ENCODE measurements around the gene CACNB3. TPM values are rescaled to one million over a fixed set of nuclear protein-coding genes. Genes with fewer than 3 reads are reported as not detected.

The CACNB3 gene
- total and polyA plus RNA-seq, 2 experiments from 2014 or later = 23.2 to 28.6 TPM

GRCh38 chr12:48822139-48822538 is 3.8 kb downstream of the CACNB3 start:
- no peak overlapping the region for H3K27ac ChIP-seq
- H3K9me2 ChIP-seq (replicated peaks; ENCODE audit: insufficient read depth) = no peaks in the 10 kb centered on the region
- peaks cover 7% of the 10 kb centered on the region for H3K79me2 ChIP-seq
- H4K20me1 ChIP-seq (ENCODE audit: insufficient read depth, poor library complexity, severe bottlenecking) = no peaks in the 10 kb centered on the region
- no peaks in the 10 kb centered on the region for H3K36me3 ChIP-seq (replicated peaks; ENCODE audit: insufficient read depth, low read depth)
- H3K4me2 ChIP-seq = no peak overlapping the region
- H3K4me1 ChIP-seq (ENCODE audit: insufficient read depth) = peaks cover 12% of the 10 kb centered on the region
- DNase-seq (ENCODE audit: low spot score) = no peak
- no peaks in the 10 kb centered on the region for H3K9me3 ChIP-seq (ENCODE audit: low read depth)
- no peak for TF ChIP-seq CTCF (IDR thresholded peaks at IDR 0.05; ENCODE audit: poor library complexity)
- TF ChIP-seq EZH2 (IDR thresholded peaks at IDR 0.05; ENCODE audit: borderline replicate concordance) = no peak
- TF ChIP-seq EZH2phosphoT487 (IDR thresholded peaks at IDR 0.05; ENCODE audit: low read depth, severe bottlenecking, unreplicated experiment) = no peak
- H3K4me3 ChIP-seq = no peak overlapping the region
- 87% methylated on average over 5 of the region's 5 CpGs for WGBS (ENCODE audit: low lambda C conversion rate, missing lambda C conversion rate)
- H3K27me3 ChIP-seq = no peaks in the 10 kb centered on the region
- H2AFZ ChIP-seq = no peak overlapping the region

GRCh38 chr12:48822711-48823110 is 4.4 kb downstream of the CACNB3 start:
- Histone ChIP-seq H3K36me3 (replicated peaks; ENCODE audit: insufficient read depth, low read depth) (no peaks in the 10 kb centered on the region), H3K4me3 (no peak overlapping the region), H3K79me2 (peaks cover 4% of the 10 kb centered on the region), H3K9me2 (replicated peaks; ENCODE audit: insufficient read depth) (no peaks in the 10 kb centered on the region), H4K20me1 (ENCODE audit: insufficient read depth, poor library complexity, severe bottlenecking) (no peaks in the 10 kb centered on the region), H2AFZ (no peak overlapping the region), H3K9me3 (ENCODE audit: low read depth) (no peaks in the 10 kb centered on the region), H3K27ac (no peak overlapping the region), H3K4me1 (ENCODE audit: insufficient read depth) (peaks cover 7% of the 10 kb centered on the region), H3K4me2 (no peak overlapping the region), H3K27me3 (no peaks in the 10 kb centered on the region)
- DNase-seq (ENCODE audit: low spot score) = no peak
- WGBS (ENCODE audit: low lambda C conversion rate, missing lambda C conversion rate) = 89% methylated on average over 2 of the region's 2 CpGs
- TF ChIP-seq CTCF (IDR thresholded peaks at IDR 0.05; ENCODE audit: poor library complexity) (no peak), EZH2 (IDR thresholded peaks at IDR 0.05; ENCODE audit: borderline replicate concordance) (no peak), EZH2phosphoT487 (IDR thresholded peaks at IDR 0.05; ENCODE audit: low read depth, severe bottlenecking, unreplicated experiment) (no peak)

GRCh38 chr12:48823281-48823680 is 5.0 kb downstream of the CACNB3 start:
- TF ChIP-seq EZH2phosphoT487 (IDR thresholded peaks at IDR 0.05; ENCODE audit: low read depth, severe bottlenecking, unreplicated experiment) (no peak), EZH2 (IDR thresholded peaks at IDR 0.05; ENCODE audit: borderline replicate concordance) (no peak), CTCF (IDR thresholded peaks at IDR 0.05; ENCODE audit: poor library complexity) (no peak)
- Histone ChIP-seq H3K4me3 (no peak overlapping the region), H2AFZ (no peak overlapping the region), H3K9me3 (ENCODE audit: low read depth) (no peaks in the 10 kb centered on the region), H4K20me1 (ENCODE audit: insufficient read depth, poor library complexity, severe bottlenecking) (no peaks in the 10 kb centered on the region), H3K9me2 (replicated peaks; ENCODE audit: insufficient read depth) (no peaks in the 10 kb centered on the region), H3K27me3 (no peaks in the 10 kb centered on the region), H3K4me2 (no peak overlapping the region), H3K4me1 (ENCODE audit: insufficient read depth) (peaks cover 7% of the 10 kb centered on the region), H3K36me3 (replicated peaks; ENCODE audit: insufficient read depth, low read depth) (no peaks in the 10 kb centered on the region), H3K27ac (no peak overlapping the region), H3K79me2 (no peaks in the 10 kb centered on the region)
- DNase-seq (ENCODE audit: low spot score) = no peak
- 92% methylated on average over 11 of the region's 11 CpGs for WGBS (ENCODE audit: low lambda C conversion rate, missing lambda C conversion rate)

- no peaks in the 10 kb centered on the region for H3K27me3 ChIP-seq
- H2AFZ ChIP-seq = no peak overlapping the region
- no peaks in the 10 kb centered on the region for H3K9me2 ChIP-seq (replicated peaks; ENCODE audit: insufficient read depth)
- H3K9me3 ChIP-seq (ENCODE audit: low read depth) = no peaks in the 10 kb centered on the region
- no peaks in the 10 kb centered on the region for H3K36me3 ChIP-seq (replicated peaks; ENCODE audit: insufficient read depth, low read depth)
- no peak for TF ChIP-seq CTCF (IDR thresholded peaks at IDR 0.05; ENCODE audit: poor library complexity)
- H3K4me2 ChIP-seq = no peak overlapping the region
- no peak overlapping the region for H3K27ac ChIP-seq
- 67% methylated on average over 12 of the region's 12 CpGs for WGBS (ENCODE audit: low lambda C conversion rate, missing lambda C conversion rate)
- DNase-seq (ENCODE audit: low spot score) = no peak
- no peaks in the 10 kb centered on the region for H4K20me1 ChIP-seq (ENCODE audit: insufficient read depth, poor library complexity, severe bottlenecking)
- no peak overlapping the region for H3K4me3 ChIP-seq
- peaks cover 4% of the 10 kb centered on the region for H3K4me1 ChIP-seq (ENCODE audit: insufficient read depth)
- H3K79me2 ChIP-seq = no peaks in the 10 kb centered on the region
Measured at GRCh38 chr12:48824112-48824511, 5.8 kb downstream of the CACNB3 start.
